ENCODE measurements around the gene WFIKKN1. TPM values are rescaled to one million over a fixed set of nuclear protein-coding genes. Genes with fewer than 3 reads are reported as not detected.

WFIKKN1 gene
- total RNA-seq, 6 experiments from 2014 or later = 0.02 to 0.14 TPM; not detected in 4

GRCh38 chr16:588889-589657 is 41.7 kb upstream of the WFIKKN1 start:
- Mint-ChIP-seq H3K9me3 (no peaks in the 10 kb centered on the region), H3K36me3 (ENCODE audit: low read depth) (peaks cover 4% of the 10 kb centered on the region; the same call in 1 of the 2 replicates), H3K4me1 (ENCODE audit: low read depth) (peaks cover 37% of the 10 kb centered on the region), H3K27me3 (ENCODE audit: insufficient read depth) (peaks cover 9% of the 10 kb centered on the region), H3K4me3 (peak overlapping the region; percentile 95), H3K27ac (peak overlapping the region; percentile 98)
- TF ChIP-seq, protein P1, sequence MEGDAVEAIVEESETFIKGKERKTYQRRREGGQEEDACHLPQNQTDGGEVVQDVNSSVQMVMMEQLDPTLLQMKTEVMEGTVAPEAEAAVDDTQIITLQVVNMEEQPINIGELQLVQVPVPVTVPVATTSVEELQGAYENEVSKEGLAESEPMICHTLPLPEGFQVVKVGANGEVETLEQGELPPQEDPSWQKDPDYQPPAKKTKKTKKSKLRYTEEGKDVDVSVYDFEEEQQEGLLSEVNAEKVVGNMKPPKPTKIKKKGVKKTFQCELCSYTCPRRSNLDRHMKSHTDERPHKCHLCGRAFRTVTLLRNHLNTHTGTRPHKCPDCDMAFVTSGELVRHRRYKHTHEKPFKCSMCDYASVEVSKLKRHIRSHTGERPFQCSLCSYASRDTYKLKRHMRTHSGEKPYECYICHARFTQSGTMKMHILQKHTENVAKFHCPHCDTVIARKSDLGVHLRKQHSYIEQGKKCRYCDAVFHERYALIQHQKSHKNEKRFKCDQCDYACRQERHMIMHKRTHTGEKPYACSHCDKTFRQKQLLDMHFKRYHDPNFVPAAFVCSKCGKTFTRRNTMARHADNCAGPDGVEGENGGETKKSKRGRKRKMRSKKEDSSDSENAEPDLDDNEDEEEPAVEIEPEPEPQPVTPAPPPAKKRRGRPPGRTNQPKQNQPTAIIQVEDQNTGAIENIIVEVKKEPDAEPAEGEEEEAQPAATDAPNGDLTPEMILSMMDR (IDR thresholded peaks at IDR 0.05) = no peak
- peak; percentile 92 for DNase-seq

DNA sequence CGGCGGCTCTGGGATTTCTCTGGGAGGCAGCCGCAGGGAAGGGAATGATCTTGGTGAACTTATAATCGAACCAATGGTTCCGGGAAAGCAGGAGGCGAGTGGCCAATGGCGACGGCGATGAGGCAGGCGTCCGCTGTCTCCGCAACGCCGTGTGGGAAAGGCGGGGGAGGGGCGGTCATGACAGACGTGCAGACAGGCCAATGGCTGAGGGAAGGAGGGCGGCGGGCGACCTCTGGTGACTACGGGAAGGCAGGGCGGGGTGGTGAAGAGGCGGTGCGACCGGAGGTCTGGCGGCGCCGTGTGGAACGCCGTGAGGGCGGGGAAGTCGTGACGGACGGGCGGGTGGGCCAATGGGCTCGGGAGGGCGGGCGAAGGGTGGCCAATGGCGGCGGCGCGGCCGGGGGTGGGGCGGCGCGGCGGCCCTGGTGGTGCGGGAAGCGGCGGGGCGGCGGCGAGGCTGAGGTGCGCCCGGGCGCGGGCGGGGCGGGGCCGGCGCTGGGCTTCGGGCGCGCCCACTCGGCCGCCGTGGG is 41.1 kb upstream of the WFIKKN1 start, which contains the start of gene RAB40C:
TSS of gene RAB40C (plus strand) at position 409 of the 530 bp plus-strand sequence. CDS start 226 bp downstream, outside the sequence.
- Mint-ChIP-seq H3K36me3 (ENCODE audit: low read depth) (peaks cover 4% of the 10 kb centered on the region; the same call in 1 of the 2 replicates), H3K27ac (peak within 1 kb of the TSS; percentile 98), H3K4me3 (peak within 1 kb of the TSS; percentile 95), H3K4me1 (ENCODE audit: low read depth) (peaks cover 37% of the 10 kb centered on the region), H3K27me3 (ENCODE audit: insufficient read depth) (peaks cover 9% of the 10 kb centered on the region), H3K9me3 (no peaks in the 10 kb centered on the region)
- peak; percentile 98 for DNase-seq
- TF ChIP-seq, protein P1 (IDR thresholded peaks at IDR 0.05) = peak; percentile 50

- Mint-ChIP-seq H3K36me3 (ENCODE audit: low read depth) (peaks cover 4% of the 10 kb centered on the region; the same call in 1 of the 2 replicates), H3K27ac (peak overlapping the region; percentile 42), H3K4me3 (peak overlapping the region; percentile 91), H3K9me3 (no peaks in the 10 kb centered on the region), H3K4me1 (ENCODE audit: low read depth) (peaks cover 37% of the 10 kb centered on the region), H3K27me3 (ENCODE audit: insufficient read depth) (peaks cover 9% of the 10 kb centered on the region)
- DNase-seq = no peak
- TF ChIP-seq, protein P1 (IDR thresholded peaks at IDR 0.05) = no peak
Measured at GRCh38 chr16:590188-590814, 40.5 kb upstream of the WFIKKN1 start.

DNA sequence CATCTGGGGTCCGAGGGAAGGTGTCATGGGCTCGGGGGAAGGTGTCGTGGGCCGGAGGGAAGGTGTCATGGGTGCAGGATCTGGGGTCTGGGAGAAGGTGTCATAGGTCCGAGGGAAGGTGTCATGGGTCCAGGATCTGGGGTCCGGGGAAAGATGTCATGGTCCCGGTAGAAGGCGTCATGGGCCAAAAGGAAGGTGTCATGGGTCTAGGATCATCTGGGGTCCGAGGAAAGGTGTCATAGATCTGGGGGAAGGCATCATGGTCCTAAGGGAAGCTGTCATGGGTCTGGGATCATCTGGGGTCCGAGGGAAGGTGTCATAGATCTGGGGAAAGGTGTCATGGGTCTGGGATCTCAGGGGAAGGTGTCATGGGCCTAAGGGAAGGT is 40.0 kb upstream of the WFIKKN1 start:
- Mint-ChIP-seq H3K27me3 (ENCODE audit: insufficient read depth) (peaks cover 8% of the 10 kb centered on the region), H3K27ac (peak overlapping the region; percentile 42), H3K4me3 (peak overlapping the region; percentile 91), H3K36me3 (ENCODE audit: low read depth) (peaks cover 4% of the 10 kb centered on the region; the same call in 1 of the 2 replicates), H3K4me1 (ENCODE audit: low read depth) (peaks cover 34% of the 10 kb centered on the region), H3K9me3 (no peaks in the 10 kb centered on the region)
- TF ChIP-seq, protein P1 (IDR thresholded peaks at IDR 0.05) = no peak
- DNase-seq = no peak

- Mint-ChIP-seq H3K27ac (peak overlapping the region; percentile 42; the same call in 1 of the 2 replicates), H3K27me3 (ENCODE audit: insufficient read depth) (peaks cover 7% of the 10 kb centered on the region), H3K9me3 (no peaks in the 10 kb centered on the region), H3K4me3 (peak overlapping the region; percentile 91), H3K4me1 (ENCODE audit: low read depth) (peaks cover 30% of the 10 kb centered on the region), H3K36me3 (ENCODE audit: low read depth) (peaks cover 4% of the 10 kb centered on the region; the same call in 1 of the 2 replicates)
- TF ChIP-seq, protein P1 (IDR thresholded peaks at IDR 0.05) = no peak
- no peak for DNase-seq
Measured at GRCh38 chr16:591231-591630, 39.6 kb upstream of the WFIKKN1 start.
